Measurements from ENCODE around the gene TUG1.

TUG1 gene

GRCh38 chr22:30947816-30948454 is 21.1 kb upstream of the TUG1 start:
- no peak for DNase-seq (ENCODE audit: low read depth in 2 of 2)

GRCh38 chr22:30948930-30949342 is 20.1 kb upstream of the TUG1 start:
- DNase-seq (ENCODE audit: low read depth in 2 of 2) = no peak

- no peak for DNase-seq (ENCODE audit: low read depth in 2 of 2)
Observed at GRCh38 chr22:30949934-30950660, 19.0 kb upstream of the TUG1 start.

GRCh38 chr22:30953206-30953605 is 15.9 kb upstream of the TUG1 start:
- no peak for DNase-seq (ENCODE audit: low read depth in 2 of 2)

- DNase-seq (ENCODE audit: low read depth in 2 of 2) = no peak
Observed at GRCh38 chr22:30955153-30955552, 13.9 kb upstream of the TUG1 start.

GRCh38 chr22:30964858-30965257 is 4.2 kb upstream of the TUG1 start:
- DNase-seq (ENCODE audit: low read depth in 2 of 2) = no peak

GRCh38 chr22:30968015-30968923 is 796 bp upstream of the TUG1 start, which contains the start of gene MORC2:
Gene MORC2, minus strand, starts transcription at chr22:30968774. Its CDS starts 885 bp downstream, at chr22:30967889.
- no peak for DNase-seq (ENCODE audit: low read depth in 2 of 2)

- peak in 1 of 2 donors; percentile 2 for DNase-seq (ENCODE audit: low read depth in 2 of 2)
Observed at GRCh38 chr22:30969532-30970355, 679 bp downstream of the TUG1 start.

GRCh38 chr22:30970356-30970746 is 1.3 kb downstream of the TUG1 start:
- DNase-seq (ENCODE audit: low read depth in 2 of 2) = no peak

GRCh38 chr22:30978304-30978962 is 9.4 kb downstream of the TUG1 start:
- DNase-seq (ENCODE audit: low read depth in 2 of 2) = no peak

GRCh38 chr22:30979932-30980331 is 10.9 kb downstream of the TUG1 start:
- DNase-seq (ENCODE audit: low read depth in 2 of 2) = no peak

- DNase-seq (ENCODE audit: low read depth in 2 of 2) = no peak
Observed at GRCh38 chr22:30982512-30982911, 13.4 kb downstream of the TUG1 start.

- DNase-seq (ENCODE audit: low read depth in 2 of 2) = no peak
Observed at GRCh38 chr22:30984317-30984716, 15.3 kb downstream of the TUG1 start.

- no peak for DNase-seq (ENCODE audit: low read depth in 2 of 2)
Observed at GRCh38 chr22:30985561-30986208, 16.6 kb downstream of the TUG1 start.

- DNase-seq (ENCODE audit: low read depth in 2 of 2) = no peak
Observed at GRCh38 chr22:30989474-30989873, 20.4 kb downstream of the TUG1 start.

GRCh38 chr22:30990690-30991089 is 21.6 kb downstream of the TUG1 start:
- DNase-seq (ENCODE audit: low read depth in 2 of 2) = no peak

GRCh38 chr22:30992565-30992964 is 23.5 kb downstream of the TUG1 start:
- no peak for DNase-seq (ENCODE audit: low read depth in 2 of 2)

- DNase-seq (ENCODE audit: low read depth in 2 of 2) = no peak
Observed at GRCh38 chr22:30994960-30995359, 25.9 kb downstream of the TUG1 start.

- DNase-seq (ENCODE audit: low read depth in 2 of 2) = no peak
Observed at GRCh38 chr22:30996462-30996861, 27.4 kb downstream of the TUG1 start.

- no peak for DNase-seq (ENCODE audit: low read depth in 2 of 2)
Observed at GRCh38 chr22:30998329-30998728, 29.3 kb downstream of the TUG1 start.

Measured in activated CD8-positive, alpha-beta memory T cell treated with anti-CD3 and anti-CD28 coated beads for 4 hours (primary cell).